22Rv1 (cell line): ENCODE data around the gene RAB5B.

Experiments
- H3K27ac ChIP-seq: fragments of 450-650 bp; 2 replicates; pipeline ENCODE4 v1.5.1; 2017
- ZFX ChIP-seq: fragments of 450-650 bp; IDR thresholded peaks from 2 replicates; pipeline ENCODE4 v1.6.1; 2017; ENCODE audit warnings: antibody characterized with exemption, borderline replicate concordance
- TF ChIP-seq, protein P1 (sequence below): fragments of 450-650 bp; IDR thresholded peaks from 2 replicates; pipeline ENCODE4 v1.5.1; 2017; ENCODE audit warnings: mild to moderate bottlenecking

The RAB5B gene

DNA sequence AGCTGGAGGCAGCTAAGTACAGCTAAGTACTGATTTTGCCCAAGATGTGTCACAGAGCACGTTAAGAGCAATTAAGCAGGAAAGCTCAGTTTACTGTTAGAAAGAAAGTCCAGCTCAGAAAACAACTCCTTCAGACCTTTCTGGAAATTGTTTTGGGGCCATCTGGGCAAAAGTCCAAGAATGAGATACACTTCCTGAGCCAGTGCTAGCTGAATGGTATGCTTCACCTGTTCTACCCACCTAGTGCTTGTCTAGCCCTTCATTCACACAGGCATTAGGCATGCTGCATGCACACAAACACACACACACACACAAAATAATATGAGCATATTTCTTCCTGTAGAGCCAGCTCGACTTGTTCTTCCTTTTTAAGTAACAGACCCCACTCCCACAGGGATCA lies 40.3 kb downstream of the RAB5B start:
- TF ChIP-seq ZFX, result no peak
- TF ChIP-seq, protein P1, sequence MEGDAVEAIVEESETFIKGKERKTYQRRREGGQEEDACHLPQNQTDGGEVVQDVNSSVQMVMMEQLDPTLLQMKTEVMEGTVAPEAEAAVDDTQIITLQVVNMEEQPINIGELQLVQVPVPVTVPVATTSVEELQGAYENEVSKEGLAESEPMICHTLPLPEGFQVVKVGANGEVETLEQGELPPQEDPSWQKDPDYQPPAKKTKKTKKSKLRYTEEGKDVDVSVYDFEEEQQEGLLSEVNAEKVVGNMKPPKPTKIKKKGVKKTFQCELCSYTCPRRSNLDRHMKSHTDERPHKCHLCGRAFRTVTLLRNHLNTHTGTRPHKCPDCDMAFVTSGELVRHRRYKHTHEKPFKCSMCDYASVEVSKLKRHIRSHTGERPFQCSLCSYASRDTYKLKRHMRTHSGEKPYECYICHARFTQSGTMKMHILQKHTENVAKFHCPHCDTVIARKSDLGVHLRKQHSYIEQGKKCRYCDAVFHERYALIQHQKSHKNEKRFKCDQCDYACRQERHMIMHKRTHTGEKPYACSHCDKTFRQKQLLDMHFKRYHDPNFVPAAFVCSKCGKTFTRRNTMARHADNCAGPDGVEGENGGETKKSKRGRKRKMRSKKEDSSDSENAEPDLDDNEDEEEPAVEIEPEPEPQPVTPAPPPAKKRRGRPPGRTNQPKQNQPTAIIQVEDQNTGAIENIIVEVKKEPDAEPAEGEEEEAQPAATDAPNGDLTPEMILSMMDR, result no peak
- H3K27ac ChIP-seq, result no peak overlapping the region

- TF ChIP-seq, protein P1, result no peak
- no peak for TF ChIP-seq ZFX
- no peak overlapping the region for H3K27ac ChIP-seq
Measured at GRCh38 chr12:56017181-56017580, 43.3 kb downstream of the RAB5B start.

DNA sequence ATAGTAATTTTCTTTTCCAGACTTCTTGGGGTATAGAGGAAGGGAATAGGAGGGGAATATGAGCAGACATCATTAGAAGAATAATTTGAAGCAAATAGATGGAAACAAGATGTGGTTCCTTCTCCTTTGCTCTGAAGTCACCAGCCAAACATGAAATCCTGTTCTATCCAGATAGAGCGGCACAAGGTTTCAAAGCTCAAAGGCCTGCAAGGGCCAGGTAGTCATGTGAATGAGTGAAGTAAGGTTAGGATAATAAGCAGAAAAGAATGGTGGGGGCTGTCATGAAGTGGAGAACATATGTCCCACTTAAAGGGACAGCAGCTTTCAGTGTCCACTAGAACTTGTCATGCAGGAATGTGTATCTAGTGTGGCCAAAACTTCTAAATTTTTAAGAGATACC lies 44.5 kb downstream of the RAB5B start:
- TF ChIP-seq, protein P1, result no peak
- H3K27ac ChIP-seq, result no peak overlapping the region

- H3K27ac ChIP-seq, result no peak within 1 kb of the TSS
- TF ChIP-seq, protein P1, result no peak
- no peak for TF ChIP-seq ZFX
Measured at GRCh38 chr12:56020423-56021184, 46.7 kb downstream of the RAB5B start, which contains the start of gene IKZF4. Gene IKZF4, plus strand, starts transcription at chr12:56021043. Its CDS starts 451 bp downstream, at chr12:56021494.

GRCh38 chr12:56021889-56022497 lies 48.1 kb downstream of the RAB5B start:
- H3K27ac ChIP-seq, result no peak overlapping the region
- TF ChIP-seq ZFX, result no peak
- TF ChIP-seq, protein P1, result no peak

GRCh38 chr12:56028511-56029165 lies 54.8 kb downstream of the RAB5B start:
- H3K27ac ChIP-seq, result peak overlapping the region; percentile 25
- TF ChIP-seq ZFX, result no peak
- TF ChIP-seq, protein P1, result no peak

- TF ChIP-seq, protein P1, result no peak
- no peak for TF ChIP-seq ZFX
- H3K27ac ChIP-seq, result peak overlapping the region; percentile 25
Measured at GRCh38 chr12:56029166-56029519, 55.3 kb downstream of the RAB5B start.
